Measurements from ENCODE around the gene ZNF304.

DNA sequence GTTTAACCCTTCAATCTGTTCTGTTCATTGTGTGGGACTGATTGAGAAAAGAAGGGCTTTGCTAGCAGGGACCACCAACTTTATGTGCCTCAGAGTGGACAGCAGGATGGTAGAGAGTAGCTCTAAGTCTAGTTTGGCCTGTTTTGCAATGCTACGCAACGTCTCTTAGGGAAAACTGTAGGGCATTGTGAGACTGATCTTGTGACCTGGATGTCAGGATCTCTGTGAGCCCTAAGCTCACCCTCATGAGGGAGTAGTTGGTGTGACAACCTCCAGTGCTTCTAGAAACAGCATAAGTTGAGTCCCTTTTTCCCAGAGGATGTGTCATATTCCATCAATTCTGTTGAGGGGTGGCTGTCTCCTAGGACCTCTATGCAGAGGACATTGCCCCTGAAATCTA lies 40.3 kb upstream of the ZNF304 start:
- no peak for TF ChIP-seq CEBPB (IDR thresholded peaks at IDR 0.05; ENCODE audit: low read depth, low read length)
- TF ChIP-seq CTCF (conservative IDR thresholded peaks at IDR 0.05; ENCODE audit: low read depth, low read length), result no peak

All from IMR-90 (cell line).